GM19372 (cell line): ENCODE results near the gene C21orf58.

Experiments
- ATAC-seq: cut with Tn5 transposase; IDR thresholded peaks from one replicate; pipeline ENCODE4 v1.9.1; 2021; ENCODE audit warnings: mild to moderate bottlenecking, low read depth, moderate library complexity; ENCODE audit not compliant: unreplicated experiment

Gene C21orf58

DNA sequence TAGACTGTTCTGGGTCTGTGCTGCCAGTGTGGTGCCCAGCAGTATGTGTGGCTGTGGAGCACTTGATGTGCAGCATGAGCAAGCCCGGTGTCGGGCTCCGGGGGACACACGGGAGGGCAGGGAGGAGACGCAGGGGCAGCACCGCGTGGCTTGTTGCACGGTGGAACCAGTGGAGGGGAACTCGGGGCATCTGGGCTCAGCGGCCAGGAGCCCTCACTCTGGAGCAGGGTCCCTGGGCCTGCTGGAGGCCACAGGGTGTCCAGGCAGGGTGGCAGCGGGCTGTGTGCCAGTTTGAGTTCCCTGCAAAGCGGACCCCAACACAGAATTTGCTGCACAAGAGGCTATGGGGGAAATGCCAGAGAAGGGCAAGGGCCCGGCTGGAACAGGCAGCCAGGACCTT lies 30.8 kb upstream of the C21orf58 start:
- no peak for ATAC-seq

DNA sequence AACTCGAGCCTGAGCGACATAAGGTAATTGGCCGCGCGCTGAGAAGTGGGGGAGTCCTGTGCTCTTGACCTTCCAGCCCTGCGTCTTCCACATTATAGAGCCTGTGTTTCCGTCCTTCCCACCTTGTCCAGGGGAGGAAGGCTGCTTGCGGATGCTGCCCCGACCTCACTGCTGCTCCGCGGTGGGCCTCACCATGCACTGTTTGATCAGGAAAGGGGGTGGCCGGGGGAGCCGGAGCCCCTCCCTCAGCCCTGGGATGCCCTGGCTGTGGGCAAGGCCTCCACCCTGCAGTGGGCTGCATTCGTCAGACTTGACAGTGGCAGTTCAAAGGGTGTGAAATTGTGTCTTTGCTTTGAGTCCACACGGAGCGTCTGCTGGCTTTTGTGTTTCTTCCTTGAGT lies 30.4 kb upstream of the C21orf58 start:
- ATAC-seq, result no peak

DNA sequence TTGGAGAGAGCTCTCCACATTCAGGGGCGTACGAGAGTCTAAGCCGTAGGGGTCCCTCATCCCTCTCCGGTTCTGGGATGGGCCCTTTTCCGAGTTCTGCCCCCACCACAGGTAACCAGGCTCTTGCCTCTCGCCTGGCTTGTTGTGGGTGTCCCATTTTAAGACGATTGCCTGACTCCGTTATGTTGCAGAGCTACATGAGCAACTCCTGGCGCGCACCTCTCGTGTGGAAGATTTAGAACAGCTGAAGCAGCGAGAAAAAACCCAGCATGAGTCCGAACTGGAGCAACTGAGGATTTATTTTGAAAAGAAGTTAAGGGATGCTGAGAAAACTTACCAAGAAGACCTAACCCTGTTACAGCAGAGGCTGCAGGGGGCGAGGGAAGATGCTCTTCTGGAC lies 29.2 kb upstream of the C21orf58 start:
- no peak for ATAC-seq

DNA sequence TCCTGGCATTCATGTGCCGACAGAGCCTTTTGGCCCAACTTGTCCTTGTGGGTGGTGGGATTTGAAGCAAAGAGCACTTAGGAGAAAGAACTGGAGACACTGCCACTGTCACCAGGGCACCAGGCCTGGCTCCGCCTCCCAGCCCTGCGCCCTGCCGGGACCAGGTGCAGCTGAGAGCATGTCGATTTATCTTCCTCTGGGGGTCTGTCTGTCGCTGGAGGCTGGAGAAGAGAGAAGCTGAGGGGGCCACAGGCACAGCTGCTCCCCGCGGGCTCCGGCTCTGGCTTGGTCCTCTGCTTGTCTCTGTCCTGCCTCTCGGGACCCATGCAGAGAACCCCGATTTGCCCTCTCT lies 28.5 kb upstream of the C21orf58 start:
- ATAC-seq, result no peak

DNA sequence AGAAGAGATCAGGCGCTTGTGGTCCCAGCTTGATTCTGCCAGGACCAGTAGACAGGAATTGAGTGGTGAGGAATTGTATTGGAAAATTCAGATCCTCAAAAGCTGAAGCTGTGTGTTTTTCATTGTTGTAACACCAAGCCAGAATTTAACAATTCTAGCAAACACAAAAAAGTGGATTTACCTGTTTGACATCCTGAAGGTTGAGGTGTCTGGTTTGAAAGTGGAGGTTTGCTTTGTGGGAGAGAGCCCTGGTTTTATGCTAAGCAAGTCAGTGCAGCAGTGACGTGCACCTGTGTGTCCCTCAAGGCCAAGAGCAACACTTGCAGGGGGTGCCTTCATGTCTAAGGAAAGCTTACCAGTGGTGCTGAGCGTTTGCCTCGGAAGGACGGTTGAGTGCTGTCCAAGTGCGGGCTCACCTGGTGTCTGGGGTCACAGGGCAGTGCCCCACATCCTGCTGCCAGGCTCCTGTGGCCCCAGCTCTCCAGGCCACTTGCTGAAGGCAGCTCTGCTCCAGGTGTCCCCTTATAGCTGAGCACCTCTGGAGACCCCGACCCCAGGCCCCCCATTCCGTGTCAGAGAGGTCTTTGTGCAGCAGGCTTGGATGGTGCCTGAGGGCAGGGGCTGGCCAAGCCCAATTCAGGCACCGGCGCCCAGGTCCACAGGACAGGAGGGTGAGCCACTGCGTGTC lies 27.9 kb upstream of the C21orf58 start:
- ATAC-seq, result no peak

DNA sequence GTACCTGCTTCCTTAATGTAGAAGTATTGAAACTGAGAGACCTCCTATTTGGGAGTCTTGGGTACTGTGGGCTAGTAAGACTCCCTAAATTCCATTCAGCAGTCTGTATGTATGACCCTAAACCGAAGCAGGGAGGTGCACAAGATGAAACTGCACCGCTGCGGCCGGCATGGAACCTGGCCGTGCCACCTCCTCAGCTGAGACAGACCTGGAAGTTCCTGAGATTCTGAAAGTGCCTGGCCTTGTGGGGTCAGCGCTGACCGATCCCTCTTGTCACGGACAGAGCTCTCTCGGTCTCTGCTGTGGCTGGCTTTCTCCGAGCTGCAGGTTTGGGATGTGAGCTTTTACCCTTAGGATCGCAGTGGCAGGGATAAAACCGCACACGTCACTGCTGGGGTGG lies 27.3 kb upstream of the C21orf58 start:
- ATAC-seq, result no peak

DNA sequence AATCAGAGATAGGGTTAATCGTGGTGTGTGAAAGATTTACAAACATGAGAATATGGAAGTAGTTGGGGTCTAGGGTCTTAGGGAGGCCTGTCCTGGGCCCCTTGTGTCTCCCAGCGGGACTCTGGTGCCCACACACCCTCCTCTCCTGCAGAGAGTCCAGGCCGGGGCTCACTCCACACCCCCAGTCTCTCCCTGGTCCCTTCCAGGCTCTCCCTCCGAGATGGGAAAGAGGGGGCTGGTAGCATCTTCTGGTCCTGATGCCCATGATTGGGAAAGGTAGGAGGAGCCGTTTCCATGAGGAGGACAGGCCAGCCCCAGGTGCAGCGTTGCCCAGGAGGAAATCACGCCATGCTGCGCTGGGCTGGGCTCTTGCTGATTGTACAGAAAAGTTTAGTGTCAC lies 26.9 kb upstream of the C21orf58 start:
- ATAC-seq, result no peak

DNA sequence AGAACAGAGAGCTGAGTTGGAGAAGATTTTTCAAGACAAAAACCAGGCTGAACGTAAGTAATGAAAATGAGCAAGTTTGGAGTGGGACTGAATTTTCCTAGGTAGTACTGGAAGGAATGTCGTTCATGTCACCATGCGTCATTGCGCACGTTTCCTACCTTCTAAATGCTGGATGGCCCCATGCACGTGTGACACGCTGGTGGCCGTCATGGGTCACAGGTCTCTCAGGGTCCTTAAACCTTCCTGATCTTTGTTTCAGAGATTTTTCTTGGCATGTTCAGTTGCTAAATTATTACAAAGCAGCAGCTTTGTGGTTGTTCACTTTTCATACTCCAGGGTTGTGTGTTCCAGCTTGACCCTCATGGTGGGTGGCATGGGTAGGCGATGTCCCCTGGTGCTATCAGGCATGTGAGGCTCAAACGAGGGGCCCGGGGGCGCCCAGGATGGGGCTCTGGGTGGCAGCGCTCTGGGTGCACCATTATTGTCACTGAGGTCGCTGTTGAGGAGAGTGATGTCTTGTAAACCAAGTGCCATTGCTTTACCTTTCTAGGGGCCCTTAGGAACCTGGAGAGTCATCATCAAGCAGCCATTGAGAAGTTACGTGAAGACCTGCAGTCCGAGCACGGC lies 25.6 kb upstream of the C21orf58 start:
- no peak for ATAC-seq

DNA sequence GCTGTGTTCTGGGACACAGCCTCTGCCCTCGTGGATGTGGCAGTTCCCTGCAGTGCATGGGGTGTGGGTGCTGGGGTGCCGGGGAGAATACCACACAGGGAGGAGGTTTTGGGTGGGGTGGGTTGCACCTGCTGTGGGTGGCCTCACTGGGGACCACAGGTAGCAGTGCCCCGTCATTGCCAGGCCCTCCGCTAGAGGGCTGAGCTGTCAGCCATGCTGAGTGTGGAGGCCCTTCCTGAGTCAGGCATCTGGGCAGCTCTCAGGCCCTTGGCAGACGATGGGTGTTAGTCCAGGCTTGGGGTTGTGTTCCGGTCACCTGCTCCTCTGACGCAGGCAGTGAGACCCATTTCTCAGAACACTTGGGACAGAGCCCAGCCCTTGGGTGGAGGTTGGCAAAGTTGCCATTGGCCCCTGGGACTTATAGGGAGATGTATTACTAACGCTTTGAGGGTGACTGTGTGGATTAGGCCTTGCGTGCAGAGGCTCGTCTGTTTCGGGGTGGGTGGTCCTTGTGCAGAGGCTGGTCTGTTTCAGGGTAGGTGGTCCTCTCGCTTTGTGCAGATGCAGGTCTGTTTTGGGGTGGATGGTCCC lies 24.2 kb upstream of the C21orf58 start:
- ATAC-seq, result no peak

DNA sequence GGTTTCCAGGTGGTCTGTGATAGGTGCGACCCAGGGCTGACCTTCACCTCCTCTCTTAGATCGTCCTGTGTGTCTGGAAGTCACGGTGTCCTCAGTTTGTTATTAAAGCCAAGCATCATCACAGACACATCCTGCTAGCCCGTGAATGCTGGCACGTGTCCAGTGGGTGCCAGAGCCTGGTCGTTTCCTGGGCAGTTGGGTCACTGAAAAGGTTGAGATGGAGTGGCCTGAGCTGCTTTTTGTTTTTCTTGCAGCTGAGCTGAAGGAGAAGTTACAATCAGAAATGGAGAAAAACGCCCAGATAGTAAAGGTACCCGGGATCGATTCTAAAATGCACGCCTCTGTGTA lies 23.5 kb upstream of the C21orf58 start:
- no peak for ATAC-seq

DNA sequence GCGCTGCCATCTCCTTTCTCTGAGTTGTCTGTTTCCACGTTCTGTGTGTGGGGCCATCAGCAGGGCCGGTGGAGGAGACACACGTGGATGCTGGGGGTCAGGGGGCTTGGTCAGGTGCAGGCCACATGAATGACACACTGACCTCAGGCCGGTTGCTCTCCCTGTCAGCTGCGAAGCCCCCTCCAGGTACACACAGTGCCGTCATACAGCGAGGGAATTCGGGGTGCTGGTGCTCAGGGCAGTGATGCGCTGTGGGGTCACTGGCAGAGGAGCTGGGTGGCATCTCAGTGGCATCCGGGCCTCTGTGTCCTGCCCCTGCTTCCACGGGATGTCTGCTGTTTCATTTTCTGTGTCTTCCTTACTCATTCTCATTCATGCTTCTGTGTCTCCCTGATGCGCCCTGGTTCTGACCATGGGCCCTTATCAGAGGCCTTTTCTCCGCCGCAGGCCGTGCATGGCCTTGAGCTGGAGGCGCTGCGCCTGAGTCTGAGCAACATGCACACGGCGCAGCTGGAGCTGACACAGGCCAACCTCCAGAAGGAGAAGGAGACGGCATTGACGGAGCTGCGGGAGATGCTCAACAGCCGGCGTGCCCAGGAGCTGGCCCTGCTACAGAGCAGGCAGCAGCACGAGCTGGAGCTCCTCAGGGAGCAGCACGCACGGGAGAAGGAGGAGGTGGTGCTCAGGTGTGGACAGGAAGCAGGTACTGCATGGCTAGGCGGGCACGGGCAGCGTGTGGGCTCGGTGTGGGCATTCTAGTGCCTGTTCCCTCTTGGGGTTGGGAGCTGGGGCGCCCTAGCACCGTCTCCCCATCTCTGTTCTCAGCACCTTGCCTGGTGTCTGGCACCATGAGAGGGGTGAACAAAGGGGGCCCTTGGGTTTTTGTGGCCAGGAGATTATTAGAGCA lies 22.9 kb upstream of the C21orf58 start:
- ATAC-seq, result no peak

DNA sequence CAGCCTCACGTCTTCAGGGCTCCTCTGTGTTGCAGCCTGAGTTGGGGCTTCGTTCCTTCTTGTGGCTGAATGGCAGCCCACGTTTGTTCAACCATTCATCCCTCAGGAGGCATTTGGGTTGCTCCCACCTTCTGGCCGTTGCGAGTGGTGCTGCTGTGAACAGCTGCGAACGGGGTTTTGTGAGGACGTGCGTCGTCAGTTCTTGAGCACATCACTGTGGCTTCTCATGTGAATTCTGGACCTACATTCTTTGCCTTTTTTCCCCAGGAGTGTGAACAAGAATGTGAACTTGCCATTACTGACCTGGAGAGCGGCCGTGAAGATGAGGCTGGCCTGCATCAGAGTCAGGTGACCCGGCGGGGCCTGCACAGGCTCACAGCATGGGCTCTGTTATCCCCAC lies 22.2 kb upstream of the C21orf58 start:
- ATAC-seq, result no peak

DNA sequence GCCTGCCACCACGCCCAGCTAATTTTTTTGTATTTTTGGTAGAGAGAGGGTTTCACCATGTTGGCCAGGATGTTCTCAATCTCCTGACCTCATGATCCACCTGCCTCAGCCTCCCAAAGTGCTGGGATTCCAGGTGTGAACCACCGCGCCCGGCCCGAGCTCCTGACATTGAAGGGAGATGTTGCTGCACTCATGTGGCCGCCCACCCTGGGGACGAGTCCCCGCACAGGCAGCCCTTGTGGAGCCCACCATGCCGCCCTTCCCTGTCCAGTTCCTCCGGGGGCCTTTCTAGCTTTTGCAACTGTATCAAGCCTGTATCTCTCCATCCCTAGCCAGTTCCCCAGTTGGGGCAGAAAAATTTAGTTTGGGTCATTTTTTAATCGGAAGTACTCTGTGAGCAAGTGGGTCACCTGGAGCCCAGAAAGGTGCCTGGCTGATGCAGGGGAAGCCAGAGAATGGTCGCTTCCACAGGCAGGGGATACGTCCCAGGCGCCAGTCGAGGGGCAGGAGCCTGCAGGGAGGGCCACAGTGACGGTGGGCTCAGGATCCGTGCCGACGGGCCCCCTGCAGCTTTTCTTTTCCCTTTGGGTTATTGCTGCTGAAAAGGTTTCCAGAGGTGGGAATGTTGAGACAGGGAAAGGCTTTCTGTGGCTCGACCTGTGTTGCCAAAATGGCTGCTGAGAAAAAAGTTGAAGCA lies 20.7 kb upstream of the C21orf58 start:
- no peak for ATAC-seq

DNA sequence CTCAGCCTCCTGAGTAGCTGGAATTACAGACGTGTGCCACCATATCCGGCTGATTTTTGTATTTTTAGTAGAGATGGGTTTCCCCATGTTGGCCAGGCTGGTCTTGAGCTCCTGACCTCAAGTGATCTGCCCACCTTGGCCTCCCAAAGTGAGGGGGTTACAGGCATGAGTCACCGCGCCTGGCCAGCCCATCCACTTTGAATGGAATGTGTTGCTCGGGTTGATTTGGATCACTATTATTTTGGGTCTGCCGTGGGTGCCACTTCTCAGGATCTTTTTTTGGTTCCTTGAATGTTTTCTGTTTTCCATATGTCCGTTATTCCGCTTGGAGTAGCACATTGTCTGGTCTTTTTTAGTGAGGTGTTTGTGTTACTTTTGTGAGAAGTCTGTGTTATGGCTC lies 17.3 kb upstream of the C21orf58 start:
- ATAC-seq, result no peak

DNA sequence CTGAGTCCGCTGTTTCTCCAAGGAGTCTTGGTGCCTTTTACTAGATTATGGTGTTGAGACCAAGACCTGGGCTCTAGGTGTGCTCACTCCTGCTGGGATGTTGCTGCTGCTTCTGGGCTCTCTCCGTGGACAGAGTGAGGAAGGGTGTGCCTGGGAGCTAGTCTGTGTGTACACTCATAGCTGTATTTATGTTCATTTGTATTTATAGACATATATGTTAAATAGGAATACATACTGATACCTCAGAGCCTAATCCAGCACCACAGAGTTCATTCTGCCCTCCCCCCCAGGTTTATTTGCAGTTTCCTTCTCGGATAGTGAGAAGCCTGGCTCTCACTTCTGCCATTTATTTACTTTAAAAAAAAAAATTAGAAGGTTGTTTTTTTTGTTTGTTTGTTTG lies 12.9 kb upstream of the C21orf58 start:
- no peak for ATAC-seq

DNA sequence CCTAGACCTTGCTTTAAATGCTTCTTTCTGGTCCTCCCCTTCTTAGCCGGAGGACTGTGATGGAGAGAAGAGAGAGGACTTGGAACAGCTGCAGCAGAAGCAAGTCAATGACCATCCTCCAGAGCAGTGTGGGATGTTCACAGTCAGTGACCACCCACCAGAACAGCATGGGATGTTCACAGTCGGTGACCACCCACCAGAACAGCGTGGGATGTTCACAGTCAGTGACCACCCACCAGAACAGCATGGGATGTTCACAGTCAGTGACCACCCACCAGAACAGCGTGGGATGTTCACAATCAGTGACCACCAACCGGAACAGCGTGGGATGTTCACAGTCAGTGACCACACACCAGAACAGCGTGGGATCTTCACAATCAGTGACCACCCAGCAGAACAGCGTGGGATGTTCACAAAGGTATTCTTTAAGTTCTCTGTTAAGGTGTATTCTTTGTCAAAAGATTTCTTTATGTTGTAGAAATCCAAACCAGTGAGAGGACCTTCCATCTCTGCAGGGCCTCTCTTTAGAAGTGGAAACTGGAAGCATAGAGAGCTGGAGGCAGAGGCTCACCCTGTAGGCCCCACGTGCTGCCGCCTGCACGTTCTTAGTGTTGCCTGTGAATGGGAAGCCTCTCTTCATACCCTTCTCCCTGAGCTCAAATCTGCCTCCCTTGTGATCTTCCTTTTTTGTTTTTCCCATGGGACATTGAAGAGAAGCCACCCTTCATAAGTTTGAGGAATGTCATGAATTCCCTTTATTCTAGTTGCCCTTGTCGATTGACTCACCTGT lies 10.9 kb upstream of the C21orf58 start:
- no peak for ATAC-seq

DNA sequence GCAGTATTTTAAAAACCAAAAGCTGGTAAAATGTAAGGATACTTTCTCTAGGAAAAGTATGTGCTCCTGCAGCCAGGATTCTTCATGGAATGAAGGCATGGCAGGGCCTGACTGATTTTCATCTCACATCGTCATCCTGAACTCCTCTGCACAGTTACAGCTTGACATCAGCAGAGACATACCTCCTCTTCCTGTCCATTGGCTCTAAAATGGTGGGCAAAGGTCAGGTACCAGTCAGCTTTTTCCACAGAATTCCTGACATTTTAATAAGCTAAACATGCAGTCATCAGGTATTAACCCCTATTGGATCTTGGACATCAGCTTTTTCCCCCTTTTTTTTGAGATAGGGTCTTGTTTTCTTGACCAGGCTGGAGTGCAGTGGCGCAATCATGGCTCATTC lies 6.1 kb upstream of the C21orf58 start:
- no peak for ATAC-seq

DNA sequence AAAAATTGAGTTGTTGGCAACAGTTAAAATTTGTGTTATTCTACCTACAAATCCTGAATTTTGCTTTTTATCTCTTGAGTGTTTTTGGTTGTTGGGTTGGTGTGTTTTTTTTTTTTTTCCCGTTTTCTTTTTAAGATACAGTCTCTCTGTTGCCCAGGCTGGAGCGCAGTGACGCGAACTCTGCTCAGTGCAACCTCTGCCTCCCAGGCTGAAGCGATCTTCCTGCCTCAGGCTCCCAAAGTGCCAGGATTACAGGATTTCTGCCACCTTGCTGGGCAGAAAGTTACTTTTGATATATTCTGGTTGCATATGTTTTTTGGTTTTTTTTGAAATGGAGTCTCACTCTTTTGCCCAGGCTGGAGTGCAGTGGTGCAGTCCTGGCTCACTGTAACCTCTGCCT lies 4.5 kb upstream of the C21orf58 start:
- ATAC-seq, result no peak

DNA sequence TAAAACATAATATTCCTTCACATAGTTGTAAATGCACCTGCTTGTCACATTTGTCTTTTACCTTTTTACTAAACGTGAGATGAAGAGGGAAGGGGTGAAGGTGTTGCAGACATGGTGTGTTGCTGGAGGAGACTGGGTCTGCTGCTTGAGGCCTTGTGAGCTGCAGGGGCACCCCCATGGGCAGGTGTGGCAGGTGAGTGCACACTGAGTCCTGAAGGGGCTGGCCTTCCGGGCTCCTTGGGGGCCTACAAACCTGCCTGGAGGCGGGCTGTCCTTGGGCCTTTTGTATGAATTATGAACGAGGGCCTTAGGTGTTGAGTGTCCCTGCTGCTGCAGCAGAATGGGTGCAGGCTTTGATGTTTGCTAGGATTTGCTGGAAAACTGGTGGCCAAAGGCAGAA lies 4.0 kb upstream of the C21orf58 start:
- no peak for ATAC-seq

DNA sequence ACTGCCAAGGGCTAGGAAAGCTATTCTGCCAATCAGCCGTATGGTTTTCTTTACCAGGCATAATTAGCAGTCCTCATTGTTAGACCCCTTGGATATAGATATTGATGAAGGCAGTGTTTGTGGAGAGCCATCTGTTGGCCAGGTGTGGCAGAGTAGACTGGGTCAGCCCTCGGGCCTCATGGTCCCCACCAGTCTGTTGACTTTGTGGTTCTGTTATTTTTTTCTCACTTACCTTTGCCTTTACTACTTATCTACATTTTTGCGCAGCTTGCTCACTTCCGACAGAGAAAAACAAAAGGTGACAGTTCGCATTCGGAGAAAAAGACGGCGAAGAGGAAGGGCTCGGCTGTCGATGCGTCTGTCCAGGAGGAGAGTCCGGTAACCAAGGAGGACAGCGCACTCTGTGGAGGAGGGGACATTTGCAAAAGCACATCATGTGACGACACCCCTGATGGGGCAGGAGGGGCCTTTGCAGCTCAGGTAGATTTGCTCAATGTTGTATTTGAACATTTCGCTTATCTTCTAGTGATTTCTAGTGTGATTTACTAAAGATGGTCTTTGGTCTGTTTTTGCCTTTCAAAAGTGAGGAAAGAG lies 2.5 kb upstream of the C21orf58 start:
- ATAC-seq, result no peak
